Erythroblast (primary cell): ENCODE data around the gene SPACDR.

Experiments
- GATA1 ChIP-seq: IDR thresholded peaks from 2 replicates; pipeline ENCODE4 v1.6.1; 2011; ENCODE audit warnings: low read depth, mild to moderate bottlenecking, control low read depth, low read length, moderate library complexity
- POLR2A ChIP-seq: IDR thresholded peaks from 2 replicates; pipeline ENCODE4 v1.6.1; 2011; ENCODE audit warnings: mild to moderate bottlenecking, low read length

DNA sequence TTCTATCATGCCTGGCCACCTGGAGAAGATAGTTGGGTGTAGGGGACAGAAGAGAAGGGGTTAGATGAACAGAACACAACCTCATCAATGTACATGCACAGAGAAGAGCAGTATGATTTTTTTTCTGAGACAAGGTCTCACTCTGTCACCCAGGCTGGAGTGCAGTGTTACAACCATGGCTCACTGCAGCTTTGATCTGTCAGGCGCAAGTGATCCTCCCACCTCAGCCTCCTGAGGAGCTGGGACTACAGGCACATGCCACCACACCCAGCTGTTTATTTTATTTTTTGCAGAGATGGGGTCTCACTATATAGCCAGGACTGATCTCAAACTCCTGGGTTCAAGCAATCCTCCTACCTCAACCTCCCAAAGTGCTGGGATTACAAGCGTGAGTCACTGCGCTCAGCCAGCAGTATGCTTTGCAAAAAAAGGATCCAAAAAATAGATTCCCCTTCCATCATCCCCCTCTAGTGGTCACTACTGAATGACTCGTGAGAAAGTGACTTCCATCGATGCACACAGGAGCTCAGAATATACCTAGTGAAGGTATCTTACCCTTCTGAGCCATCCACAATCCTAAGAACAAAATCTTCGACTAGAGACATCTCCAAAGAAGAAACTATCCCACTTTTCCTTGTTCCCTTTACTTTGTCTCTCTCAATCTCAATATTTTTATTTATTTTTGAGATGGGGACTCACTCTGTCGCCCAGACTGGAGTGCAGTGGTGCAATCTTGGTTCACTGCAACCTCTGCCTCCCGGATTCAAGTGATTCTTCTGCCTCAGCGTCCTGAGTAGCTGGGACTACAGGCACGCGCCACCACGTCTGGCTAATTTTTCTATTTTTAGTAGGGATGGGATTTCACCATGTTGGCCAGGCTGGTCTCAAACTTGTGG is 56.5 kb downstream of the SPACDR start:
- TF ChIP-seq POLR2A = no peak
- no peak for TF ChIP-seq GATA1
